ENCODE data around the gene KIAA2012.

KIAA2012 gene

DNA sequence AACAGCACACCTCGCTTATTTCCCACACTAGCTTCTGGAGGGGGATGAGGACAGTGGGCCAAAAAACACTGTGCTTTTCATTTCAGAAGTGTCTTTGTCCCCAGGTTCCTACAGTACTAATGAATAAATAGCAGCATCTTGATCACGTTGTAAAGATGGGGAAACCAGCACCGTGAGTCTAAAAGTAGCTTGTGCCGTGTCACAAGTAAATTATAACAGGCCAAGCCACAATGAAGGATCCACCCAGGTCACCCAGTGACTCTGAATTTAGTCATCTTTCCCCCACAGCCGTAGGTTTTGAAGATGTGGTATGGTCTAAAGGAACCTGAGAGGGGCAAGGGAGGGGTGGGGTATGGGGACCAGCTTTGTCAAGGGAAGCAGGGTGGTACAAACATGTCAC, 30.6 kb upstream of the KIAA2012 start:
- FAIRE-seq (no peak), DNase-seq (ENCODE audit: insufficient read length, low spot score) (no peak)

DNA sequence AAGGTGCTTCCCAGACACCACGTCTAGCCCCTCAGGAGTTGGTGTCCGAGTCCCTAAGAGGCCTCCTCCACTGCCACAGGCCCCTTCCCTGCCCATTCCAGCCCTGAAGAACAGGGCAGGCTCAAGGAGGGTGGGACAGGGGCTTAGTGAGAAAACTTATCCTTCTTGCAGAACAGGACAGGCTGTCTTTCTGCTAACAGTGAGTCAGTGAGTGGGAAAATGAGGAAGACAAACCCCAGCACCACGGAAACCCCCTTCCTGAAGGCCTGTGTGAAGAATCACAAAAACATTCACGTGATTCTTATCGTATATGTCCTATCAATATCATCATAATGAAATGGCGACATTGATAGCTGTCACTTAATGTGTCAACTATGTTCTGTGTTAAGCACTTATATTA, 29.6 kb upstream of the KIAA2012 start:
- DNase-seq (ENCODE audit: insufficient read length, low spot score) (no peak), FAIRE-seq (no peak)

DNA sequence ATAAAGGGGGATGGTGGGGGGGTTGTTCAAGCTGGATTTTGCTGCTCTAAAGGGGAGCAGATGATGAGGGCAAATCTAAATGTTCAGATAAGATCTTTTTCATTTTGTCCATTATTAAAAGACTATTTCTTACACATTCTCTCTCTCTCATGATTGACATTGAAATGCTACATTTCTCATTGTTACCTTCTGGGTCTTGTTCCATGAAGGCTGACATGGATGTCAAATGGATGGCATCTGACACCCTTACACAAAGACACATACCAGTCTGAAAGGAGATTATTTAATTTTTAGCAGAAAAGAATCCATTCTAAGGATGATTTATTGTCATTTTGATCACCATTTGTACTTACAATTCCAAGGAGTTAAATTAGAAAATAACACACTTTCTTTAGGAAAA, 28.3 kb upstream of the KIAA2012 start:
- FAIRE-seq (no peak), DNase-seq (ENCODE audit: insufficient read length, low spot score) (no peak)

DNA sequence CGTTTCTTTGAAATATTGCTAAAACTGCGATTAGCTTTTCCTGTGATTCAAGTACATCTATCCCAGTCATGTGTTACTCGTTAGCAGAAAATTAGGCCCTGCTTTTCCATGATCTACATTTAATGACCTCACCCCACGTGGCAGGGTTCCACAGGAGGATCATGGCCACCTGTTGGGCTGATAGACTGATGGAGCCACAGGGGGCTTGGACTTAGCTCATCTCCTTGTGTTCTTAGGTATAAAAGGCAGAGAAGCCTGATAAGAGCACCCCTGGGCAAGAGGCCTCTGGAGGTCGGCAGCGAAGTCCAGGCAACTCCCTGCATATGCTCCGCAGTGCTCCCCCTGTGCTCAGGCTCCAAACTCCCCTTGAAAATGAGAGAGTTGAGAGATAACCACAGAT, 26.5 kb upstream of the KIAA2012 start:
- FAIRE-seq = no peak
- DNase-seq (ENCODE audit: insufficient read length, low spot score) = no peak

DNA sequence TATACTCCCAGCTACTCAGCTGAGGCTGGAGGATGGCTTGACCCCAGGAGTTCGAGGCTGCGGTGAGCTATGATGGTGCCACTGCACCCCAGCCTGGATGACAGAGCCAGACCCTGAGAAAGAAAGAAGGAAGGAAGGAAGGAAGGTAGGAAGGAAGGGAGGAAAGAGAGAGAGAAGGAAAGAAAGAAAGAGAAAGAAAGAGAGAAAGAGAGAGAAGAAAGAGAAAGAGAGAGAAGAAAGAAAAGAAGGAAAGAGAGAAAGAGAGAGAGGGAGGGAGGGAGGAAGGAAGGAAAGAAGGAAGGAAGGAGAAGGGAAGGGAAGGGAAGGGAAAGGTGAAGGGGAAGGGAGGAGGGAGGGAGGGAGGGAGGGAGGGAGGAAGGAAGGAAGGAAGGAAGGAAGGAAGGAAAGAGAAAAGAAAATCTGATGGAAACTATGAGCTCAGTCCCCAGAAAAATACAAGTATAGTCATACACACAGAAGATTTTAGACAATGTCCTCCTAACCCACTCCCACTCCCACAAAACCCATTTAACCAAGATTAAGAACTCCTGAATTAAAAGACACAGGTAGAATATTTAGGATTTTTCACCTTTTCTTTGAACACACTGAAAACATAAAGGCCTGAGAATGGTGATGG, 23.8 kb upstream of the KIAA2012 start:
- no peak for DNase-seq (ENCODE audit: insufficient read length, low spot score)
- no peak for FAIRE-seq

DNA sequence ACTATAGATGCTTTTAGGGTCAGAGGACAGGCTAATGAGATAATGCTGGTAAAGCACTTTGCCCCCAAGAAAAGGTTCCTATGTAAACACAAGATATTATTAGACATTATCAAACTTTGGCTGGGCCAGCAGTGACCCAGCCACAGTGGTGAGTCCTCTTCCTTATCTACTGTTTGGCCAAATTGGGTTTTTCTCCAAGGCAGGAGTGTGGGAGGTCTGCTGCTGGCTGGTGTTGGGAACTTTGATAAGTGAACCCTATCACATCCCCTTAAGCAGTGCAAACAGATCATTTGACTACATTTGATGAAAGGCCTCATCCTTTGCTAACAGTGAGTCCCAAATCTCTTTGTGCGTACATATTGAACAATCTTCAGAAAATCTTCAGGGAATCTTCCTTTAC, 23.2 kb upstream of the KIAA2012 start:
- DNase-seq (ENCODE audit: insufficient read length, low spot score) = no peak
- FAIRE-seq = no peak

DNA sequence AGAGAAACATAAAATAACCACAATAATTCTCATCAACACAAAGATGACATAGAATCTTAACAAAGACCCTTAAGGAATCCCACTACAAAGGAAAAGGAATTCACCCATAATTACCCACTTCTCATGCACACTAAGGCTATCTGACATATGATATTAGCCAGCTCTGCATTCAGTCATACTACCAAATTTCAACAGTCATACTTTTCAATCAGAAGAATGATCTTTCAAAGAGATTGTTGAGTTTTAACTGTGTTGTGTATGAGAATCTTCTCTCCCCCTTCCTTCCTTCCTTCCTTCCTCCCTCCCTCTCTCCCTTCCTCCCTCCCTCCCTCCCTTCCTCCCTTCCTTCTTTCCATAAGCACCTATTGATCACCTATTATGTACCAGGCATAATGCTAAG, 22.4 kb upstream of the KIAA2012 start:
- FAIRE-seq = no peak
- DNase-seq (ENCODE audit: insufficient read length, low spot score) = no peak

DNA sequence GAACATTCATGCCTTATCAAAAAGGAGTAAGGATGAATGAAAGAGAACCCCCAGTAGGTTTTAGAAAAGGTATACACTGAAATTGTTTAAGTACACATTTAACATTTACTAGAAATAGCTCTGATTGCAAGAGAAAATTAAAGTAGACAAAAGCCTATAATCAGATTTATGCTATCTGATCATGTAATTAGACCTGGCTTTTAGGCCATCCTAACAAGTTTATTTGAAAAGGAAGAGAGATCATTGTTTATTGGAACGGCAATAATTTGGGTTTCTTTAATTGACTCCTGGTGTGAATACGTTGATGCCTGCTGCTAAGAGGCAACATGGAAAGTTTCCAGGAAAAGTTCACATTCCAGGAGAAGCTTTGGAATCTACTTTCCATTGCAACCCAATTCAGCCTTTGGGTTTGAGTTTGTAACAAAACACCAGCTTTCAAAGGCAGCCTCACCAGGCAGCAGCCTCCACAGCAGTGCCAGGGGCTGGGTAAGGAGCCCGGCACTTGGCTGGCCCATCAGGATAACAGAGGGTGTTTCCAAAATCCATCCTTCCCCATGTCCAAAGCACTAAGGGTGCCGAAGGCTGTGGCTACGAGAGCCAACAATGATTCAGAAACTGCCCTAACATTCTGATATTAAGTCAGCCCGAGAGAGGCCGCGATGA, 21.4 kb upstream of the KIAA2012 start:
- no peak for FAIRE-seq
- no peak for DNase-seq (ENCODE audit: insufficient read length, low spot score)

DNA sequence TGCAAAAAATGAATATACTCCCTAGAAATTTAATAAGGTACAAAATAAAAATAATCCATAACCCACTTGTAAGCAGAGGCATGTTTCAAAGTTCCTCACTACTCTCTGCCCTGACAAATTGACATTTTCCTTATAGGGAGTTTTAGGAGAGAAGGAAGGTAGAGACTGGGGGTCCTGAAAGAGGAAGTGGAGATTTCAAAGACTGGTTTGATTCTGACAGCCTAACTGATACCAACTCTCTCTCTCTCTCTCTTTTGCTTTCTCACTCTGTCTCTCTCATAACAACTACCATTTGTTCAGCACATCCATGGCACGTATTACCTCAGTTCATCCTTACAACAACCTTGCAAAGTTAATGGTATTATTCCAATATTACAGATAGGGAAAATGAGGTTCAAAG, 20.8 kb upstream of the KIAA2012 start:
- DNase-seq (ENCODE audit: insufficient read length, low spot score) (no peak), FAIRE-seq (no peak)

DNA sequence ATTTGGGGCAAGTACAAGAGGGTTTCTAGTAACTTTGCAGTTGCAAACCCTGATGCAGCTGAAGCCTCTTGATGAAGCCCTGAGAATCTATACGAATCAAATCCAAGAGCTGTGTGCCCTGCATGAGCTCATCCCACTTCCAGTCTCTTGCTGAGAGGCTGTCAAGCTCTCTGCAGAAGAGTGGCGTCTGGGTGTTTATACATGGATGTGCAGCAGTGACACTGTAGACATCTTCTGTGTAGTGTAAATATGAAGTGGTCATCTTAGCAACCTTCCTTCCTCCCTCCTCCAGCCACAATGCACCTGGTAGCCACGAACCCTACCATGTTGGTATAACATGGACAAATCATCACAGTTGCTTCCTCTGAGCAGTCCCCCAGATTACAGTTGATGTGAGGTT, 18.4 kb upstream of the KIAA2012 start:
- FAIRE-seq = no peak
- DNase-seq (ENCODE audit: insufficient read length, low spot score) = no peak

DNA sequence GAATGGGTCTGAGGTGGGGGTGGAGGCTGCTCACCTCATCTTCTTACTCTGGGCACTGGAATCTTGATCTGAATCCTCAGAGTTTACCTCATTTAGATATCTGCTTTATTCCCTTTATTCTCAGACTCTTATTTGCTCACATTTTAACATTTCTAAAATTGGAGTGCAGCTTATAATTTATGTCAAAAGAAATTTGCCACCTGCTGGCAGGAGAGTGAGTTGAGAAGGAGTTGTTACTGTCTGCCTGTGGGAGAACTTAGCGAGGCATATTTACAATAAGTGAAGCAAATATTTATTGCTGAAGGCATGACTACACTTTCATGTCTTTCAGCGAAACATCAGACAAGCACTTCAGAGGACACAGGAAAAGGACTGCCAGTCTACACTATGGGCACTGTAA, 16.4 kb upstream of the KIAA2012 start:
- DNase-seq (ENCODE audit: insufficient read length, low spot score) = no peak
- no peak for FAIRE-seq

DNA sequence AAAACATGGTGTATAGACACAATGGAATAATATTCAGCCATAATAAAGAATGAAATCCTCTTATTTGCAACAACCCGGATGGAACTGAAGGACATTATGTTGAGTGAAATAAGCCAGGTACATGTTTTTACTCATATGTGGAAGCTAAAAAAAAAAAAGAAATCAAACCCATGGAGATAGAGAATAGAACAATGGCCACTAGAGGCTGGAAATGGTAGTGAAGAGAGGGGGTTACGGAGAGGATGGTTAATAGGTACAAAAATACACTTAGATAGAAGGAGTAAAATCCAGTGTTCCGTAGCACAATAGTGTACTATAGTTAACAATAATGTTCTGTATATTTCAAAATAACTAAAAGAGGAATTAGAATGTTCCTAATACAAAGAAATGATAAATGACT, 12.8 kb upstream of the KIAA2012 start:
- no peak for DNase-seq (ENCODE audit: insufficient read length, low spot score)

DNA sequence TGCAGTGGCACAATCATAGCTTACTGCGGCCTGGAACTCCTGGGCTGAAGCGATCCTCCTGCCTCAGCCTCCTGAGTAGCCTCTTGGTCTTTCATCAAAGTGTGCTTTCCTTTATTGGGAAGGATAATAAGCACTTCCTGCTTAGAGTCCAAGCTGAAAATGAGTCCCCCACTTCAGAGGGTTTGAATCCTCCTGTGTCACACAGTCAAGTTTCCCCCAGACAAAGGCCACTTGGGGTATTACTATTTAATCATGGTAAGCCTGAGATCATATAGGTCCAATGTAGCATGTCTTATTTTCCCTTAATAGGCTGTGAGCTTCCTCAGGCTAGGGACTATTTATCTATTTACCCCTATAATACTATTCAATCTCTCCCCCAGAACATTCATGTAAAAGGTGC, 11.4 kb upstream of the KIAA2012 start:
- DNase-seq (ENCODE audit: insufficient read length, low spot score) (no peak), FAIRE-seq (no peak)

More for the DNA sequence above, 12.8 kb upstream of the KIAA2012 start:
- no peak for FAIRE-seq

DNA sequence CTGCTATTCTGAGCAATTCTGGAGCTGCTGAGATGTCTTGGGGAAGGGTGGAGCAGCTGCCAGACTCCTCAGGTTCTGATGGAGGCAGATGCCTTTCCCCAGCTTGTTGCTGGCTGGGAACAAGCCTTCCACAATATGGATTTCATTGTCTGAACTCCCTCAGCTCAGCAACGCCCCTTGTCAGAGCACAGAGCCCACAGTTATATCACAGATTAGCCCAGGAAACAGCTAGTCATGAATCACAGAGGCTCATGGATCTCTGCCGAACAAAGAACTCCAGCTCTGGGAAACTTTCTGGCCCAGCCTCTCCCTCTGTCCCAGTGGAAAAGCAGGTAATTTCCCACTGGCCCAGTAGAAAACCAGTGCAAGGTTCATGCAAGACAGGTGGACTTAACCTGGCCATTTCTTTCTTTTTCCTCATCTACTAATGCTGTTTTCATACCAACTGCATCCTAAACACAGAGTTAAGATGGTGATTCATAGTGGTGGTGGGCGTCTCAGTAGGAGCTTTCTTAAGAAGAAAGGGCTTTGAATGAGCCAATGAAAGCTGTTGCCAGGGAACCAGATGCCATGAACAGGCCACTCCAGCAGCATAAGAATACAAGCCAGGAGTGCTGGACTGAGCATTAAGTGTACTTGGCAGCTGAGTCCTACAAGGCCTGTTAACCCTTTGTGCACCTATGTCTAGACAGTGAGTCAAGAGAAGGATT, 8.7 kb upstream of the KIAA2012 start:
- DNase-seq (ENCODE audit: insufficient read length, low spot score) (peak; percentile 35), FAIRE-seq (no peak)

DNA sequence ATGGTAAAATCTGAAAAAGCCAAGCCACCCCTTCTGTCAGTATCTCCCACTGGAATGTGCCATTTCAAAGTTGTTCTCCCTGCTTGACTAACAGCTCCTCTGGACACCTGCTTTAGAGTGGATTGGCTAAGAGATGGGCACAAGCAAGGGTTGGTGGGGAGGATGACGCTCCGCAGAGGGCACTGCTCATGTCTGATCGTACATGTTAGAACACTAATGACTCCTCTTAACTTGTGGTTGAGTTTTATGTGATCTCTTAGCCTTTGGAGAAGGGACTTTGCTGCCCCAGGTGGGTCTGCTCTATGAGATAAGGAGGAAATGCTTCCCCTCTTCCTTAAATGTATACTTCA, 8.2 kb upstream of the KIAA2012 start:
- no peak for DNase-seq (ENCODE audit: insufficient read length, low spot score)
- no peak for FAIRE-seq

DNA sequence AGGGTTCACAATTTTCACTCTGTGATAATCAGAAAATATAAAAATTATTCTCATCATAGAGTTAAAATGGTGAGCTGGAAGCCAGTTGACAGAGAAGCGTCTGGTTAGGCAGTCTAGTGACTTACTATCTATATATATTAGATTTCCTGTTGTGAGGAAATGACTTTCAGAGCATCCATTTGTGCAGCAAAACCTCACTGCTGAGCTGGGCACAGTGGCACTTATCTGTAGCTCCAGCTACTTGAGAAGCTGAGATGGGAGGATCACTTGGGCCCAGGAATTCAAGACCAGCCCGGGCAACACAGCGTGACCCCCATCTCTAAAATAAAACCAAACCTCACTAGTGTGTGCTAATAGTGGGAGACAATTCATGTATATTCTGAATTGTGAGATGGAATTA, 7.2 kb upstream of the KIAA2012 start:
- DNase-seq (ENCODE audit: insufficient read length, low spot score) (no peak), FAIRE-seq (no peak)

DNA sequence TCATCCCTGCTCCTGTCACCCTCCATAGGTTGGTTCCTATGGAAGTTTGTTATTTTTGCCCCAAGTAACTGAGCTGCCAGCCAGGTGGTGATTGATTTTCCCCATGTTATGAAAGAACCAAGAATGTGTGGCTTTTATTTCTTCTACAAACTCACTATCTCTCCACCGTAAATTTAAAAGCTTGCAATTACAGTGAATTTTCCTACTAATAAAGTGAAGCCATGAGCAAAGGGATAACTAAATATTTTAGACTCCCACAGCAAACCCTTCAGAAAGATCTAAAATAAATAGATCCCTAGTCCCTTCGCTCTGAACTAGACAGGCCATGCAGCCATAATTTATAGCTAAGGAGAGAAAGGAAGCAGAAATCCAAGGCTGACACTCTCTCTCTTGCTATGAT, 6.2 kb upstream of the KIAA2012 start:
- FAIRE-seq = no peak
- DNase-seq (ENCODE audit: insufficient read length, low spot score) = no peak

DNA sequence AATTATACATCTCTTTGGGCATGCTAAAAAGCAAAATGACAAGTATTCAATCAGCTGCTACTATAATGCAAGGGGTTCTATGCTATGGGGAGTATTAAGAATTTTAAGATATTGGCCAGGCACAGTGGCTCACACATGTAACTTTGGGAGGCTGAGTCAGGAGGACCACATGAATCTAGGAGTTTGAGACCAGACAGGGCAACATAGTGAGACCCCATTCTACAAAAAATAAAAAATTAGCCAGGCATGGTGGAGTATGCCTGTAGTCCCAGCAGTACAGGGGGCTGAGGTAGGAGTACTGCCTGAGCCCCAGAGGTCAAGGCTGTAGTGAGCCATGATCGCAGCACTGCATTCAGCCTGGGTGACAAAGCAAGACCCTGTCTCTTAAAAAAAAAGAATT, 5.5 kb upstream of the KIAA2012 start:
- FAIRE-seq (no peak), DNase-seq (ENCODE audit: insufficient read length, low spot score) (no peak)

DNA sequence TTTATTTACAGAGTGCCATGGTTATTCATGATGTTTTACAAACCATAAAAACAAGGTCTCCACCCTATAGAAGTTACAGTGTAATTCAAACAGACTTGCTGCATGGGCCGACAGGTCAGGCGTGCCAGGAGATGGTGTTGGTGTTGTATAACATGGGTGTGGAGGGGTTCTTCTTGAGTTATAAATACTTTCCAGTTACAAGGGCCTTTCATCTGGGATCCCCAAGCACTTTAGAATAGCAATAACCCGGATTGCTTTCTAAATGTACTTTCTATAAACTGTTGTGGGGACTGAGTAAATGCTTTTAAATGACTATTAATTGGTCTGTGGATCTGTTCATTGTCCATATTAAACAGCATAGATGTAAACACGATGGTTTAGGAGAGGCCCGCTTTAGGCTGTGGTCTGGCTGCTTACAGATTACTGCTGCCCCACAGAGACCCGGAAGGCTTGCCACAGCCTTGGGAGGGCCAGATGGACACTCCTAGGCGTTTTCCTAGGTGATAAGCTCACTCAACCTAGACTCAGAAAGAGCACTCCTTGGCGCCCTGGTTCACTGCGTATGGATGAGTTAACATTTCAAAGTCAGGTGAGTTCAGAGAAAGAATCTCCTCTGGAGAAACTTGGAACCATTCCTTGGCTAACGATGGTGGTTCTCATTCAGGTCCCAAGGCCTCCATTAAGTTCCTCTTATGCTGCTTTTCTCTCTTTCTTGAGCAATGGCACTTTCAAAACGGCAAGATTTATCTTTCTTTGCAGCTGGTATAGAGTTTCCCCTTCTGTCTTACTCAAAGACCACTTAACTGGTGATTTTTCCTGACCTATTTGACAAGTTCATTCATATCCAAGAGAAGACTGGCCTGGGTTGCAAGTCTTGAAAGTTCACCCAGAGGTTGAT, 3.6 kb upstream of the KIAA2012 start:
- FAIRE-seq (no peak), DNase-seq (ENCODE audit: insufficient read length, low spot score) (no peak)

DNA sequence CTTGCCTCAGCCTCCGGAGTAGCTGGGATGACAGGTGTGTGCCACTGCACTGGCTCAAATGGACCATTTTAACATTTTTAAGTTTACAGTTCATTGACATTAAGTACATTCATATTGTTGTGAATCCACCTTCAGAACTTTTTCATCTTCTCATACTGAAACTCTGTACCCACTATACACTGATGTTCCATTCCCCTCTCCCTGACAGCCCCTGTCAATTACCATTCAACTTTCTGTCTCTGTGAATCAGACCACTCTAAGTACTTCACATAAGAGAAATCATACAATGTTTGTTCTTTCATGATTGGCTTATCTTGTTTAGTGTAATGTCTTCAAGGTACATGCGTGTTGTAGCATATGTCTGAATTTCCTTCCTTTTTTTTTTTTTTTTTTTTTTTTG, 1.9 kb upstream of the KIAA2012 start:
- no peak for FAIRE-seq
- DNase-seq (ENCODE audit: insufficient read length, low spot score) = no peak

DNA sequence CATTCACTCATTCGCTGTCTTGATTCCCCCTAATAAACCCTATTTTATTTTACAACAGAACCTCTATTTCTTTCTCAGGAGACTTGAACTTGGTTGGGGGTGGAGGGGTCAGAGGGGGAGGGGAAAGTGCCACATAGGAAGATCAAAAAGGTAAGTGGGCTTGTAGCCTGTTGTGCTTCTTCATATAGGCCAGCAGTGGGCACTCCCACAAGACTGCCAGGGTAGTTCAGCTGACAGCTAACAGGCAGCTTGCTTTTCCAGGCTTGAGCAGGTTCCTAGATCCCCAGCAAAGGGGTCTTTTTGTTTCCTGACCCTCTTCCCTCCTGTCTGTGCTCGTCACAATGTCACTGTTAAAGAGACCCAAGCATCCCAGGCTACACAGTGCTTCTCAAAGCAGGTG, 829 bp upstream of the KIAA2012 start:
- FAIRE-seq = no peak
- peak; percentile 24 for DNase-seq (ENCODE audit: insufficient read length, low spot score)
